GM18870 (cell line): ENCODE data around the gene GJC1.
"Not testable (repeated sequence)": the region's sequence is repeated elsewhere in the genome, so short reads cannot be mapped to it uniquely, and the experiment has no call there.

ENCODE experiments used
- ATAC-seq: cut with Tn5 transposase; IDR thresholded peaks from one replicate; pipeline ENCODE4 v1.9.1; 2021; ENCODE audit warnings: moderate library complexity; ENCODE audit not compliant: unreplicated experiment

Gene GJC1

GRCh38 chr17:44846206-44846605, 16.1 kb upstream of the GJC1 start:
- ATAC-seq = no peak

GRCh38 chr17:44844390-44844830, 14.3 kb upstream of the GJC1 start:
- no peak for ATAC-seq

GRCh38 chr17:44842748-44843147, 12.7 kb upstream of the GJC1 start:
- ATAC-seq = no peak

- ATAC-seq = no peak
Observed at GRCh38 chr17:44840936-44841335, 10.8 kb upstream of the GJC1 start.

GRCh38 chr17:44840274-44840673, 10.2 kb upstream of the GJC1 start:
- ATAC-seq = no peak

GRCh38 chr17:44837196-44837595, 7.1 kb upstream of the GJC1 start:
- no peak for ATAC-seq

GRCh38 chr17:44832805-44833204, 2.7 kb upstream of the GJC1 start:
- ATAC-seq = no peak

- no peak for ATAC-seq
Observed at GRCh38 chr17:44831371-44831770, 1.3 kb upstream of the GJC1 start.

- ATAC-seq = no peak
Observed at GRCh38 chr17:44830359-44831288, 537 bp upstream of the GJC1 start.

GRCh38 chr17:44828919-44829522, 1.1 kb downstream of the GJC1 start:
- ATAC-seq = no peak

GRCh38 chr17:44827863-44828262, 2.2 kb downstream of the GJC1 start:
- no peak for ATAC-seq

GRCh38 chr17:44826123-44826790, 3.8 kb downstream of the GJC1 start:
- ATAC-seq = no peak

- not testable (repeated sequence) for ATAC-seq
Observed at GRCh38 chr17:44825236-44825635, 4.9 kb downstream of the GJC1 start.

GRCh38 chr17:44820631-44821212, 9.4 kb downstream of the GJC1 start:
- no peak for ATAC-seq

GRCh38 chr17:44818508-44818907, 11.6 kb downstream of the GJC1 start:
- ATAC-seq = not testable (repeated sequence)

GRCh38 chr17:44812263-44812662, 17.8 kb downstream of the GJC1 start:
- no peak for ATAC-seq

GRCh38 chr17:44808656-44809388, 21.3 kb downstream of the GJC1 start:
- not testable (repeated sequence) for ATAC-seq

- no peak for ATAC-seq
Observed at GRCh38 chr17:44808156-44808555, 21.9 kb downstream of the GJC1 start.

- ATAC-seq = no peak
Observed at GRCh38 chr17:44807817-44808155, 22.3 kb downstream of the GJC1 start.

- no peak for ATAC-seq
Observed at GRCh38 chr17:44807093-44807816, 22.8 kb downstream of the GJC1 start.
